Measurements from ENCODE around the gene ZCCHC14. TPM values are rescaled to one million over a fixed set of nuclear protein-coding genes. Genes with fewer than 3 reads are reported as not detected.
"Not testable (repeated sequence)": the region's sequence is repeated elsewhere in the genome, so short reads cannot be mapped to it uniquely, and the experiment has no call there.

ZCCHC14 gene
- total and polyA plus RNA-seq, 2 experiments from 2014 or later, result 4.3 to 14.5 TPM

DNA sequence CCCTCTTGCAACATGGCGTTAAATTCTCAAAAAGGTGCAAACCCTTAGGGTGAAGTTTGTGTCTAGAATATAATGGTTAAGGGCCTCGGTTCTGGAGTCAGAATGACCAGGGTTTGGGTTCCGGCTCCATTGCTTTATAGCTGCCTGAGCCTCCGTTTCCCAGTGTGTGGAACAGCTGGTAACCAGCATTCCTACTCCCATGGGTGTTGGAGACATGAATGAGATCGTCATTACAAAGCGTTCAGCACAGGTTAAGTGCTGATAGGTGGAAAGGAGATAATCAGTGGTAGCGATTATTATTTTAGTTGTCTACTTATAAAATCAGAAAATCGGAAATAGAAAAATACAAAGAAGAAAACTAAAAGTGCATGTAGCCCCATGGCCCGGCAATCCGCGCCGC is 23.5 kb upstream of the ZCCHC14 start:
- no peaks in the 10 kb centered on the region for H3K4me1 ChIP-seq (ENCODE audit: insufficient read depth)
- WGBS (ENCODE audit: low lambda C conversion rate, missing lambda C conversion rate), result 82% methylated on average over 12 of the region's 12 CpGs
- no peak overlapping the region for H3K4me3 ChIP-seq
- no peaks in the 10 kb centered on the region for H3K9me2 ChIP-seq (replicated peaks; ENCODE audit: insufficient read depth)
- no peak overlapping the region for H3K4me2 ChIP-seq
- no peak overlapping the region for H2AFZ ChIP-seq
- H3K79me2 ChIP-seq, result no peaks in the 10 kb centered on the region
- no peaks in the 10 kb centered on the region for H3K36me3 ChIP-seq (replicated peaks; ENCODE audit: insufficient read depth, low read depth)
- TF ChIP-seq EZH2phosphoT487 (IDR thresholded peaks at IDR 0.05; ENCODE audit: low read depth, severe bottlenecking, unreplicated experiment) (no peak), EZH2 (IDR thresholded peaks at IDR 0.05; ENCODE audit: borderline replicate concordance) (no peak), CTCF (IDR thresholded peaks at IDR 0.05; ENCODE audit: poor library complexity) (no peak)
- H3K27me3 ChIP-seq, result no peaks in the 10 kb centered on the region
- DNase-seq (ENCODE audit: low spot score), result no peak
- no peaks in the 10 kb centered on the region for H4K20me1 ChIP-seq (ENCODE audit: insufficient read depth, poor library complexity, severe bottlenecking)
- no peaks in the 10 kb centered on the region for H3K9me3 ChIP-seq (ENCODE audit: low read depth)
- no peak overlapping the region for H3K27ac ChIP-seq

DNA sequence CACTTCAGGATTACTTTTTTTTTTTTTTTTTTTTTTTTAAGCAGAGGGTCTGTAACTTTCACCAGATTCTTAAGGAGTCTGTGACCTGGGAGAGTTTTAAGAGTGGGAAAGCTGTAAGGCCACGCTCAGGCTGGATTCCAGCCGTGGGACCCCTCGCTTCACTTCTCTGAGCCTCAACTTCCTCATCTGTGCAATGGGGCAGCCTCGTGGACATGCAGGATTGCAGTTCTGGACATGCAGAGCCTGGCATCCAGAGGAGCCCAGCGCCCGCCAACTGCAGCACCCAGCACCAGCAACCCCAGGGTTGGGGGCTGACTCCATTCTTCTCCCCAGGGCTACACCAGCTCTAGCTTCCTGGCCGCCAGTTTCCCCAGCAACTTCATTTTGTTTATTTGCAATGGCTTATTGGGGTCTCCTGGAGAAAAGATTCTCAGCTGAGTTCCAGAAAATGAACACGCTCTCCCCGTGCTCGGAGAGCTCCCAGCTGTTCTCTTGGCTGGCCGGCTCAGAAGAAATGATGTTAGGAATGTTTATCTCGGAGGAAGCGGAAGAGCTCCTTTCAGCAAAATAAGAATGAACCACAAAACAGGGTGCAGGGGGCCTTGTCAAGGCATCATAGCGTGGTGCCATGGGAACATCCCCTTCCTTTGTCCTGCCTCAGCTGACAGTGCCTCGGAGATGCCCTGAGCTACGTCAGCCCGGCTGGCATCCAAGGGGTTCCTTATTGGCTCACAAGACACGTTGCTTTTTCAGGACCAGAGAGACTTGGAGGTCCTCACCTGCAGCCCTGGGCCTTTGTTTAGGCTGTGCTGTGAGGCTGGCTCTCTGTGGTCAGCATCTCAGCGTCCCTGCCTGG is 22.9 kb upstream of the ZCCHC14 start:
- Histone ChIP-seq H3K36me3 (replicated peaks; ENCODE audit: insufficient read depth, low read depth) (no peaks in the 10 kb centered on the region), H4K20me1 (ENCODE audit: insufficient read depth, poor library complexity, severe bottlenecking) (no peaks in the 10 kb centered on the region), H3K9me2 (replicated peaks; ENCODE audit: insufficient read depth) (no peaks in the 10 kb centered on the region), H3K9me3 (ENCODE audit: low read depth) (no peaks in the 10 kb centered on the region), H3K27ac (no peak overlapping the region), H3K4me3 (no peak overlapping the region), H3K4me2 (no peak overlapping the region), H3K4me1 (ENCODE audit: insufficient read depth) (no peaks in the 10 kb centered on the region), H3K79me2 (no peaks in the 10 kb centered on the region), H2AFZ (no peak overlapping the region), H3K27me3 (no peaks in the 10 kb centered on the region)
- TF ChIP-seq EZH2 (IDR thresholded peaks at IDR 0.05; ENCODE audit: borderline replicate concordance) (no peak), CTCF (IDR thresholded peaks at IDR 0.05; ENCODE audit: poor library complexity) (no peak), EZH2phosphoT487 (IDR thresholded peaks at IDR 0.05; ENCODE audit: low read depth, severe bottlenecking, unreplicated experiment) (no peak)
- no peak for DNase-seq (ENCODE audit: low spot score)
- 79% methylated on average over 19 of the region's 19 CpGs for WGBS (ENCODE audit: low lambda C conversion rate, missing lambda C conversion rate)

GRCh38 chr16:87509778-87510177 is 17.0 kb upstream of the ZCCHC14 start:
- not testable (repeated sequence) for H3K27ac ChIP-seq; H3K36me3 ChIP-seq (replicated peaks; ENCODE audit: insufficient read depth, low read depth); H3K4me3 ChIP-seq; DNase-seq (ENCODE audit: low spot score); H3K4me2 ChIP-seq; H3K9me3 ChIP-seq (ENCODE audit: low read depth); H3K9me2 ChIP-seq (replicated peaks; ENCODE audit: insufficient read depth); H3K27me3 ChIP-seq; H3K79me2 ChIP-seq; H3K4me1 ChIP-seq (ENCODE audit: insufficient read depth); H4K20me1 ChIP-seq (ENCODE audit: insufficient read depth, poor library complexity, severe bottlenecking); H2AFZ ChIP-seq
- 87% methylated on average over 4 of the region's 4 CpGs for WGBS (ENCODE audit: low lambda C conversion rate, missing lambda C conversion rate)

- WGBS (ENCODE audit: low lambda C conversion rate, missing lambda C conversion rate), result 78% methylated on average over 25 of the region's 25 CpGs
- no peak overlapping the region for H3K4me2 ChIP-seq
- no peaks in the 10 kb centered on the region for H3K79me2 ChIP-seq
- no peaks in the 10 kb centered on the region for H3K36me3 ChIP-seq (replicated peaks; ENCODE audit: insufficient read depth, low read depth)
- no peaks in the 10 kb centered on the region for H3K9me3 ChIP-seq (ENCODE audit: low read depth)
- no peaks in the 10 kb centered on the region for H3K9me2 ChIP-seq (replicated peaks; ENCODE audit: insufficient read depth)
- no peak for TF ChIP-seq EZH2 (IDR thresholded peaks at IDR 0.05; ENCODE audit: borderline replicate concordance)
- TF ChIP-seq CTCF (IDR thresholded peaks at IDR 0.05; ENCODE audit: poor library complexity), result no peak
- TF ChIP-seq EZH2phosphoT487 (IDR thresholded peaks at IDR 0.05; ENCODE audit: low read depth, severe bottlenecking, unreplicated experiment), result no peak
- DNase-seq (ENCODE audit: low spot score), result no peak
- no peaks in the 10 kb centered on the region for H3K4me1 ChIP-seq (ENCODE audit: insufficient read depth)
- no peak overlapping the region for H3K4me3 ChIP-seq
- no peaks in the 10 kb centered on the region for H3K27me3 ChIP-seq
- no peak overlapping the region for H3K27ac ChIP-seq
- no peaks in the 10 kb centered on the region for H4K20me1 ChIP-seq (ENCODE audit: insufficient read depth, poor library complexity, severe bottlenecking)
- H2AFZ ChIP-seq, result no peak overlapping the region
Observed at GRCh38 chr16:87507351-87508069, 14.7 kb upstream of the ZCCHC14 start.

All from hepatocyte (in vitro differentiated cells).